Smooth muscle cell (in vitro differentiated cells): Measurements from ENCODE around the gene MLKL. TPM values are rescaled to one million over a fixed set of nuclear protein-coding genes. Genes with fewer than 3 reads are reported as not detected.

Experiments
- DNase-seq: peaks from one replicate; lab custom pipeline; 2025; ENCODE audit not compliant: unreplicated experiment; lab: John Stamatoyannopoulos, UW
- H2AFZ ChIP-seq: fragments of 200-600 bp; sonication (generic); 2 replicates; pipeline ENCODE4 v1.6.0; 2016; ENCODE audit warnings: antibody characterized with exemption, low read depth, mild to moderate bottlenecking
- H3F3A ChIP-seq: fragments of 200-600 bp; sonication (generic); 2 replicates; pipeline ENCODE4 v1.6.0; 2017; ENCODE audit warnings: antibody characterized with exemption, low read depth
- H3K27ac ChIP-seq: fragments of 200-600 bp; sonication (generic); 2 replicates; pipeline ENCODE4 v1.5.1; 2016; ENCODE audit warnings: low read depth, mild to moderate bottlenecking
- H3K27me3 ChIP-seq: fragments of 200-600 bp; sonication (generic); 2 replicates; pipeline ENCODE4 v1.6.1; 2016; ENCODE audit warnings: low read depth, mild to moderate bottlenecking
- H3K36me3 ChIP-seq: fragments of 200-600 bp; sonication (generic); 2 replicates; pipeline ENCODE4 v1.5.1; 2016; ENCODE audit warnings: low read depth
- H3K4me1 ChIP-seq: fragments of 200-600 bp; sonication (generic); 2 replicates; pipeline ENCODE4 v1.5.1; 2016; ENCODE audit warnings: low read depth
- H3K4me2 ChIP-seq: fragments of 200-600 bp; sonication (generic); 2 replicates; pipeline ENCODE4 v1.6.0; 2016; ENCODE audit warnings: mild to moderate bottlenecking
- H3K4me3 ChIP-seq: fragments of 200-600 bp; sonication (generic); 2 replicates; pipeline ENCODE4 v1.5.1; 2016; ENCODE audit warnings: mild to moderate bottlenecking
- H3K79me2 ChIP-seq: fragments of 200-600 bp; sonication (generic); 2 replicates; pipeline ENCODE4 v1.6.0; 2016; ENCODE audit warnings: low read depth, mild to moderate bottlenecking
- H3K9ac ChIP-seq: fragments of 200-600 bp; sonication (generic); 2 replicates; pipeline ENCODE4 v1.6.0; 2016; ENCODE audit warnings: low read depth
- H3K9me3 ChIP-seq: fragments of 200-600 bp; sonication (generic); replicated peaks from 2 replicates; pipeline ENCODE4 v1.5.1; 2016; ENCODE audit warnings: low read depth
- H4K20me1 ChIP-seq: fragments of 200-600 bp; sonication (generic); 2 replicates; pipeline ENCODE4 v1.6.0; 2016; ENCODE audit warnings: low read depth
- CTCF ChIP-seq: fragments of 200-600 bp; sonication (generic); IDR thresholded peaks from 2 replicates; pipeline ENCODE4 v1.5.1; 2017; ENCODE audit warnings: borderline replicate concordance, mild to moderate bottlenecking, antibody characterized with exemption; ENCODE audit not compliant: insufficient read depth, poor library complexity, severe bottlenecking
- WGBS: methylation state at CpG from one replicate; pipeline ENCODE4 v1.1.7; 2016; ENCODE audit warnings: low lambda C conversion rate; 5-methylcytosine and 5-hydroxymethylcytosine counted together
- polyA plus RNA-seq: library from polyadenylated mRNA; unstranded; fragments of >200 nt; fragmentation: Nextera tagmentation; extraction: Ambion mirVana; gene quantifications from 2 replicates; pipeline ENCODE4 v1.2.1, GENCODE V29; 2016
- total RNA-seq: library from RNA; depleted of rRNA; stranded (reverse); fragments of >200 nt; gene quantifications from 2 replicates; pipeline ENCODE4 v1.2.3, GENCODE V29; 2014

Gene MLKL
- total and polyA plus RNA-seq, 2 experiments from 2014 or later = 4.3 to 4.6 TPM

DNA sequence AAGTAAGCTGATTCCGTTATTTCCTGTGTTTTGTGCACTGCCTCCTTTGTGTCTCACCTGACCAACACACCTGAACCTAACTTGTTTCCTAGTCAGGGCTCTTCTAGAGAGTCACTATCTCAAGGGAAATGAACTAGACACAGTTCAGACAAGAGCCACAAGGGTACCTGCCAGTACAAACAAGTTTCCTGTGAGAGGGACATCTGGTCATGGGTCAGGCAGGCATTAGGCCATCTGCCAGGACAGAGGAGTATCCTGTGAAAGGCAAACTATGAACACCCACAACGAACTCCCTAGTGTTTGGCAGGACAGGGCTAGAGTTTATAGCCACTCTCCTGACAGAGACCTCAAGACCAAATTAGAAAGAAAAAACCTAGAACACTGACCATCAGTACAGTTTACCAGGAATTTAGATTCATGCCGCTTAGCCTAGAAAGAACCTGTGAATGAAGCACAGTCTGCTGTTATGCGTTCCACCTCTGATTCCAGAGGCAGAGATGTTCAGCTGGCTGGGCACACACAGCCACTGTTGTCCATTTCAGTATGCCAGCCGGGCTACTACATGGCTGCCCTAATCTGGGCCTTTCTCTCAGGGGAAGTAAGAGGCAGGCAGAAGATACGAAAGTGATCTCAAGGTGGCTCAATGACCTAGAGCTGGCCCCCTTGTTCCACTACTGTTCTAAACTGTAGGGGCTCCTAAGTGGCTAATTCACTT lies 73.0 kb downstream of the MLKL start:
- no peaks in the 10 kb centered on the region for H3K27me3 ChIP-seq
- peaks cover 12% of the 10 kb centered on the region for H3K36me3 ChIP-seq
- no peak overlapping the region for H3K4me2 ChIP-seq
- H4K20me1 ChIP-seq = peaks cover 9% of the 10 kb centered on the region
- H3K9me3 ChIP-seq = no peaks in the 10 kb centered on the region
- H3K4me3 ChIP-seq = no peak overlapping the region
- H2AFZ ChIP-seq = no peak overlapping the region
- no peak for TF ChIP-seq CTCF
- no peak overlapping the region for H3K9ac ChIP-seq
- no peak overlapping the region for H3K27ac ChIP-seq
- 97% methylated on average over 6 of the region's 6 CpGs for WGBS
- no peaks in the 10 kb centered on the region for H3K4me1 ChIP-seq
- DNase-seq = no peak
- H3K79me2 ChIP-seq = no peaks in the 10 kb centered on the region
- H3F3A ChIP-seq = no peaks in the 10 kb centered on the region

- no peaks in the 10 kb centered on the region for H3F3A ChIP-seq
- no peak for DNase-seq
- no peak overlapping the region for H3K4me3 ChIP-seq
Observed at GRCh38 chr16:74626741-74627416, 73.8 kb downstream of the MLKL start.

GRCh38 chr16:74625500-74626350 lies 74.9 kb downstream of the MLKL start:
- Histone ChIP-seq H3K27me3 (no peaks in the 10 kb centered on the region), H2AFZ (no peak overlapping the region), H3K4me3 (no peak overlapping the region), H3K4me1 (no peaks in the 10 kb centered on the region), H3K27ac (no peak overlapping the region), H3K36me3 (peaks cover 20% of the 10 kb centered on the region), H3K4me2 (no peak overlapping the region), H3F3A (no peaks in the 10 kb centered on the region), H3K79me2 (no peaks in the 10 kb centered on the region), H4K20me1 (peaks cover 15% of the 10 kb centered on the region), H3K9ac (no peak overlapping the region), H3K9me3 (no peaks in the 10 kb centered on the region)
- no peak for TF ChIP-seq CTCF
- no peak for DNase-seq
- WGBS = 95% methylated on average over 14 of the region's 14 CpGs

More at GRCh38 chr16:74626741-74627416, 73.8 kb downstream of the MLKL start:
- Histone ChIP-seq H3K79me2 (no peaks in the 10 kb centered on the region), H3K36me3 (peaks cover 20% of the 10 kb centered on the region), H3K9me3 (no peaks in the 10 kb centered on the region), H3K9ac (no peak overlapping the region), H2AFZ (no peak overlapping the region), H4K20me1 (peaks cover 15% of the 10 kb centered on the region), H3K27me3 (no peaks in the 10 kb centered on the region), H3K4me2 (no peak overlapping the region), H3K4me1 (no peaks in the 10 kb centered on the region), H3K27ac (no peak overlapping the region)
- no peak for TF ChIP-seq CTCF
- 0% methylated on average over 1 of the region's 1 CpG for WGBS
